ENCODE data around the gene KLHL29. TPM values are rescaled to one million over a fixed set of nuclear protein-coding genes. Genes with fewer than 3 reads are reported as not detected.

KLHL29 gene
- total and polyA plus RNA-seq, 2 experiments from 2014 or later, result 1.5 to 6.5 TPM

DNA sequence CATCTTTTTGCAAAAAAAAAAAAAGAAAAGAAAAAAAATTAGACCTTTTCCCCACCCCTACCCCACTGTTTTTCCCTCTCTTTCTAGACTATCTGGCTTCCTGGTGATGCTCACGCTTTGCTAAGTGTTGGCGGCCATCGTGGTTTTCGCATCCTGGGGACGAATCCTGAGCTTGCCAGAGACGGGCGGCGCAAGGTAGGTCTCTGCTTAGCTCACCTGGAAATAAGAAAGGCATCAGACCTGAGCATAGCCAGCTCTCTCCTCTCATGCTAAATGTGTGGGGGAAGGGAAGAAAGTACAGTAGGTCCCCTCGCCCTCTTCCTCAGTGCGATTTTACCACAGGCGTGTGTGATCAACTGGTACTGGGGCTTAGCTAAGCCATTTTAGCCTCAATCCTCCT is 90.5 kb downstream of the KLHL29 start (continued):
- TF ChIP-seq, protein P1, sequence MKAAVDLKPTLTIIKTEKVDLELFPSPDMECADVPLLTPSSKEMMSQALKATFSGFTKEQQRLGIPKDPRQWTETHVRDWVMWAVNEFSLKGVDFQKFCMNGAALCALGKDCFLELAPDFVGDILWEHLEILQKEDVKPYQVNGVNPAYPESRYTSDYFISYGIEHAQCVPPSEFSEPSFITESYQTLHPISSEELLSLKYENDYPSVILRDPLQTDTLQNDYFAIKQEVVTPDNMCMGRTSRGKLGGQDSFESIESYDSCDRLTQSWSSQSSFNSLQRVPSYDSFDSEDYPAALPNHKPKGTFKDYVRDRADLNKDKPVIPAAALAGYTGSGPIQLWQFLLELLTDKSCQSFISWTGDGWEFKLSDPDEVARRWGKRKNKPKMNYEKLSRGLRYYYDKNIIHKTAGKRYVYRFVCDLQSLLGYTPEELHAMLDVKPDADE (IDR thresholded peaks at IDR 0.05), result no peak
- TF ChIP-seq JUNB (IDR thresholded peaks at IDR 0.05; ENCODE audit: unreplicated experiment), result no peak
- TF ChIP-seq, protein P2, sequence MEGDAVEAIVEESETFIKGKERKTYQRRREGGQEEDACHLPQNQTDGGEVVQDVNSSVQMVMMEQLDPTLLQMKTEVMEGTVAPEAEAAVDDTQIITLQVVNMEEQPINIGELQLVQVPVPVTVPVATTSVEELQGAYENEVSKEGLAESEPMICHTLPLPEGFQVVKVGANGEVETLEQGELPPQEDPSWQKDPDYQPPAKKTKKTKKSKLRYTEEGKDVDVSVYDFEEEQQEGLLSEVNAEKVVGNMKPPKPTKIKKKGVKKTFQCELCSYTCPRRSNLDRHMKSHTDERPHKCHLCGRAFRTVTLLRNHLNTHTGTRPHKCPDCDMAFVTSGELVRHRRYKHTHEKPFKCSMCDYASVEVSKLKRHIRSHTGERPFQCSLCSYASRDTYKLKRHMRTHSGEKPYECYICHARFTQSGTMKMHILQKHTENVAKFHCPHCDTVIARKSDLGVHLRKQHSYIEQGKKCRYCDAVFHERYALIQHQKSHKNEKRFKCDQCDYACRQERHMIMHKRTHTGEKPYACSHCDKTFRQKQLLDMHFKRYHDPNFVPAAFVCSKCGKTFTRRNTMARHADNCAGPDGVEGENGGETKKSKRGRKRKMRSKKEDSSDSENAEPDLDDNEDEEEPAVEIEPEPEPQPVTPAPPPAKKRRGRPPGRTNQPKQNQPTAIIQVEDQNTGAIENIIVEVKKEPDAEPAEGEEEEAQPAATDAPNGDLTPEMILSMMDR (conservative IDR thresholded peaks at IDR 0.05; ENCODE audit: low read depth in 2 of 2), result no peak

DNA sequence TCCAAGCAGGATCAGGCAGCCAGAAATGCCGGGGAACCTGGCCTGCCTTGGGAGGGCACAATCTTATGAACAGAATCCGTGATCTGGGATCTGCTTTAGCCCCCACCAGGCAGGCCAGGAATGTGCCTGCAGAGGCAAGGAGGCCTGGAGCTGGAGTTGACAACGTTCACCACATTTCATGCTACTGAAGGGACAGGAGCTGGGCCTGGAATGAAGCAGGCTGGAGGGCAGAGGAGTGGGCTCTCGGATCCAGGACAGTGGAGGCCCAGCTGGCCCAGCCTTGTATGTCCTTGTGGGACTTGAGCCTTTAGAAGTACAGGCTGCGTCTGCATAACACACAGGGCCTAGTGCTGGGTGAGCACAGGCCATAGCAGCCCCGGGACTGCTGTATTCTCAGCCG is 91.8 kb downstream of the KLHL29 start:
- Histone ChIP-seq H3F3A (replicated peaks; ENCODE audit: low read depth) (0 out of 2 replicates have a peak, but pooled peaks cover 4% of the 10 kb centered on the region), H3K27ac (ENCODE audit: low read depth) (no peak overlapping the region), H3K27me3 (ENCODE audit: insufficient read depth) (peaks cover 19% of the 10 kb centered on the region), H4K20me1 (replicated peaks; ENCODE audit: insufficient read depth) (no peaks in the 10 kb centered on the region), H3K4me3 (no peak overlapping the region), H3K9me2 (ENCODE audit: insufficient read depth) (no peaks in the 10 kb centered on the region), H3K79me2 (replicated peaks; ENCODE audit: insufficient read depth) (no peaks in the 10 kb centered on the region), H2AFZ (no peak overlapping the region), H3K4me1 (ENCODE audit: insufficient read depth) (peaks cover 28% of the 10 kb centered on the region), H3K36me3 (ENCODE audit: insufficient read depth) (no peaks in the 10 kb centered on the region; the same call in 1 of the 2 replicates), H3K4me2 (no peak overlapping the region)
- Mint-ChIP-seq H3K4me1 (peaks cover 53% of the 10 kb centered on the region), H3K27ac (no peak overlapping the region), H3K9me3 (no peaks in the 10 kb centered on the region; the same call in 2 of the 3 replicates), H3K27me3 (ENCODE audit: insufficient read depth, low read depth, poor library complexity) (peaks cover 28% of the 10 kb centered on the region), H3K36me3 (ENCODE audit: low read depth) (no peaks in the 10 kb centered on the region), H3K4me3 (no peak overlapping the region)
- DNase-seq (ENCODE audit: low spot score), result no peak
- TF ChIP-seq, protein P3, sequence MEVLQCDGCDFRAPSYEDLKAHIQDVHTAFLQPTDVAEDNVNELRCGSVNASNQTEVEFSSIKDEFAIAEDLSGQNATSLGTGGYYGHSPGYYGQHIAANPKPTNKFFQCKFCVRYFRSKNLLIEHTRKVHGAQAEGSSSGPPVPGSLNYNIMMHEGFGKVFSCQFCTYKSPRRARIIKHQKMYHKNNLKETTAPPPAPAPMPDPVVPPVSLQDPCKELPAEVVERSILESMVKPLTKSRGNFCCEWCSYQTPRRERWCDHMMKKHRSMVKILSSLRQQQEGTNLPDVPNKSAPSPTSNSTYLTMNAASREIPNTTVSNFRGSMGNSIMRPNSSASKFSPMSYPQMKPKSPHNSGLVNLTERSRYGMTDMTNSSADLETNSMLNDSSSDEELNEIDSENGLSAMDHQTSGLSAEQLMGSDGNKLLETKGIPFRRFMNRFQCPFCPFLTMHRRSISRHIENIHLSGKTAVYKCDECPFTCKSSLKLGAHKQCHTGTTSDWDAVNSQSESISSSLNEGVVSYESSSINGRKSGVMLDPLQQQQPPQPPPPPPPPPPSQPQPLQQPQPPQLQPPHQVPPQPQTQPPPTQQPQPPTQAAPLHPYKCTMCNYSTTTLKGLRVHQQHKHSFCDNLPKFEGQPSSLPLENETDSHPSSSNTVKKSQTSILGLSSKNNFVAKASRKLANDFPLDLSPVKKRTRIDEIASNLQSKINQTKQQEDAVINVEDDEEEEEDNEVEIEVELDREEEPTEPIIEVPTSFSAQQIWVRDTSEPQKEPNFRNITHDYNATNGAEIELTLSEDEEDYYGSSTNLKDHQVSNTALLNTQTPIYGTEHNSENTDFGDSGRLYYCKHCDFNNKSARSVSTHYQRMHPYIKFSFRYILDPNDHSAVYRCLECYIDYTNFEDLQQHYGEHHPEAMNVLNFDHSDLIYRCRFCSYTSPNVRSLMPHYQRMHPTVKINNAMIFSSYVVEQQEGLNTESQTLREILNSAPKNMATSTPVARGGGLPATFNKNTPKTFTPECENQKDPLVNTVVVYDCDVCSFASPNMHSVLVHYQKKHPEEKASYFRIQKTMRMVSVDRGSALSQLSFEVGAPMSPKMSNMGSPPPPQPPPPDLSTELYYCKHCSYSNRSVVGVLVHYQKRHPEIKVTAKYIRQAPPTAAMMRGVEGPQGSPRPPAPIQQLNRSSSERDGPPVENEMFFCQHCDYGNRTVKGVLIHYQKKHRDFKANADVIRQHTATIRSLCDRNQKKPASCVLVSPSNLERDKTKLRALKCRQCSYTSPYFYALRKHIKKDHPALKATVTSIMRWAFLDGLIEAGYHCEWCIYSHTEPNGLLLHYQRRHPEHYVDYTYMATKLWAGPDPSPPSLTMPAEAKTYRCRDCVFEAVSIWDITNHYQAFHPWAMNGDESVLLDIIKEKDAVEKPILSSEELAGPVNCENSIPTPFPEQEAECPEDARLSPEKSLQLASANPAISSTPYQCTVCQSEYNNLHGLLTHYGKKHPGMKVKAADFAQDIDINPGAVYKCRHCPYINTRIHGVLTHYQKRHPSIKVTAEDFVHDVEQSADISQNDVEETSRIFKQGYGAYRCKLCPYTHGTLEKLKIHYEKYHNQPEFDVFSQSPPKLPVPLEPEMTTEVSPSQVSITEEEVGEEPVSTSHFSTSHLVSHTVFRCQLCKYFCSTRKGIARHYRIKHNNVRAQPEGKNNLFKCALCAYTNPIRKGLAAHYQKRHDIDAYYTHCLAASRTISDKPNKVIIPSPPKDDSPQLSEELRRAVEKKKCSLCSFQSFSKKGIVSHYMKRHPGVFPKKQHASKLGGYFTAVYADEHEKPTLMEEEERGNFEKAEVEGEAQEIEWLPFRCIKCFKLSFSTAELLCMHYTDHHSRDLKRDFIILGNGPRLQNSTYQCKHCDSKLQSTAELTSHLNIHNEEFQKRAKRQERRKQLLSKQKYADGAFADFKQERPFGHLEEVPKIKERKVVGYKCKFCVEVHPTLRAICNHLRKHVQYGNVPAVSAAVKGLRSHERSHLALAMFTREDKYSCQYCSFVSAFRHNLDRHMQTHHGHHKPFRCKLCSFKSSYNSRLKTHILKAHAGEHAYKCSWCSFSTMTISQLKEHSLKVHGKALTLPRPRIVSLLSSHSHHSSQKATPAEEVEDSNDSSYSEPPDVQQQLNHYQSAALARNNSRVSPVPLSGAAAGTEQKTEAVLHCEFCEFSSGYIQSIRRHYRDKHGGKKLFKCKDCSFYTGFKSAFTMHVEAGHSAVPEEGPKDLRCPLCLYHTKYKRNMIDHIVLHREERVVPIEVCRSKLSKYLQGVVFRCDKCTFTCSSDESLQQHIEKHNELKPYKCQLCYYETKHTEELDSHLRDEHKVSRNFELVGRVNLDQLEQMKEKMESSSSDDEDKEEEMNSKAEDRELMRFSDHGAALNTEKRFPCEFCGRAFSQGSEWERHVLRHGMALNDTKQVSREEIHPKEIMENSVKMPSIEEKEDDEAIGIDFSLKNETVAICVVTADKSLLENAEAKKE (CRISPR knock-in tag; IDR thresholded peaks at IDR 0.05), result no peak
- TF ChIP-seq ZNF114 (CRISPR knock-in tag; IDR thresholded peaks at IDR 0.05) (no peak), EZH2phosphoT487 (IDR thresholded peaks at IDR 0.05; ENCODE audit: unreplicated experiment) (no peak)
- TF ChIP-seq, protein P1 (IDR thresholded peaks at IDR 0.05), result no peak
- ATAC-seq, result no peak
